GM21515 (cell line): ENCODE data around the gene DEFB129.
A peak's percentile ranks its signal among the peaks of the same experiment; 100 is the strongest.
"Not testable (repeated sequence)": the region's sequence is repeated elsewhere in the genome, so short reads cannot be mapped to it uniquely, and the experiment has no call there.

Source experiments
- ATAC-seq: cut with Tn5 transposase; IDR thresholded peaks from one replicate; pipeline ENCODE4 v1.9.1; 2021; ENCODE audit not compliant: unreplicated experiment

Gene DEFB129

GRCh38 chr20:252801-253200, 25.7 kb downstream of the DEFB129 start:
- no peak for ATAC-seq

GRCh38 chr20:253447-253846, 26.4 kb downstream of the DEFB129 start:
- not testable (repeated sequence) for ATAC-seq

GRCh38 chr20:257419-257818, 30.4 kb downstream of the DEFB129 start, which contains the start of gene DEFB132:
Gene DEFB132 (plus strand): TSS chr20:257724. CDS start chr20:257779, 55 bp downstream.
- no peak for ATAC-seq

GRCh38 chr20:258269-258858, 31.3 kb downstream of the DEFB129 start:
- ATAC-seq, result no peak

- ATAC-seq, result no peak
These were observed 31.9 kb downstream of the DEFB129 start for GRCh38 chr20:258963-259362.

- no peak for ATAC-seq
These were observed 32.9 kb downstream of the DEFB129 start for GRCh38 chr20:259981-260380.

- ATAC-seq, result no peak
These were observed 36.6 kb downstream of the DEFB129 start for GRCh38 chr20:263701-264100.

- peak; percentile 87 for ATAC-seq
These were observed 39.8 kb downstream of the DEFB129 start for GRCh38 chr20:266596-267562.

GRCh38 chr20:270517-270916, 43.5 kb downstream of the DEFB129 start:
- ATAC-seq, result no peak

GRCh38 chr20:271069-271468, 44.0 kb downstream of the DEFB129 start:
- no peak for ATAC-seq

- no peak for ATAC-seq
These were observed 44.5 kb downstream of the DEFB129 start for GRCh38 chr20:271528-271927.

GRCh38 chr20:272718-273117, 45.7 kb downstream of the DEFB129 start:
- no peak for ATAC-seq

- ATAC-seq, result no peak
These were observed 46.8 kb downstream of the DEFB129 start for GRCh38 chr20:273884-274283.

GRCh38 chr20:275791-276190, 48.7 kb downstream of the DEFB129 start:
- no peak for ATAC-seq

- no peak for ATAC-seq
These were observed 49.8 kb downstream of the DEFB129 start for GRCh38 chr20:276620-277495.

- no peak for ATAC-seq
These were observed 50.4 kb downstream of the DEFB129 start for GRCh38 chr20:277496-277781.

- ATAC-seq, result no peak
These were observed 51.1 kb downstream of the DEFB129 start for GRCh38 chr20:278181-278580.

- ATAC-seq, result no peak
These were observed 51.8 kb downstream of the DEFB129 start for GRCh38 chr20:278607-279571.
